Omental fat pad (tissue), 4 donors: ENCODE data around the gene SDK2. TPM values are rescaled to one million over a fixed set of nuclear protein-coding genes. Genes with fewer than 3 reads are reported as not detected.

Source experiments
- ATAC-seq: fragments of 150-250 bp; one replicate; pipeline ENCODE4 v1.9.1; 2016; ENCODE audit warnings: mild to moderate bottlenecking, moderate library complexity; ENCODE audit not compliant: low FRiP score
- DNase-seq: peaks from one replicate; pipeline ENCODE4 v3.0.0-alpha.2; 2019; ENCODE audit warnings: low spot score
- CTCF ChIP-seq, 3 donors: fragments of 450-650 bp; IDR thresholded peaks; one replicate each; pipeline ENCODE4 v1.5.1; 2016 to 2017; ENCODE audit warnings: antibody characterized with exemption in 3 of 3, mild to moderate bottlenecking in 3 of 3, moderate library complexity in 2 of 3
- total RNA-seq, 4 donors: library from RNA; depleted of rRNA; stranded (reverse); fragments of >200 nt; gene quantifications; one replicate each; pipeline ENCODE4 v1.1.0, GENCODE V29; 2016

The SDK2 gene
- total RNA-seq, 4 donors from 2014 or later: 0.46 to 1.4 (median 0.64) TPM

- TF ChIP-seq CTCF (IDR thresholded peaks at IDR 0.05): no peak
Measured at GRCh38 chr17:73342541-73343167, 301.6 kb downstream of the SDK2 start.

GRCh38 chr17:73342050-73342522, 302.2 kb downstream of the SDK2 start:
- TF ChIP-seq CTCF (IDR thresholded peaks at IDR 0.05): no peak
- DNase-seq (peak; percentile 52), ATAC-seq (peak; percentile 66)

More at GRCh38 chr17:73342541-73343167, 301.6 kb downstream of the SDK2 start:
- DNase-seq (no peak), ATAC-seq (peak; percentile 56)

GRCh38 chr17:73341350-73342049, 302.7 kb downstream of the SDK2 start:
- peak; percentile 4 for ATAC-seq
- no peak for TF ChIP-seq CTCF (IDR thresholded peaks at IDR 0.05)
- no peak for DNase-seq

- TF ChIP-seq CTCF (IDR thresholded peaks at IDR 0.05): no peak
- DNase-seq (peak; percentile 62), ATAC-seq (peak; percentile 82)
Measured at GRCh38 chr17:73340093-73340596, 304.1 kb downstream of the SDK2 start.

- ATAC-seq: no peak
- no peak for DNase-seq
- TF ChIP-seq CTCF (IDR thresholded peaks at IDR 0.05): no peak
Measured at GRCh38 chr17:73338566-73339197, 305.6 kb downstream of the SDK2 start.

- no peak for ATAC-seq
- DNase-seq: no peak
- no peak for TF ChIP-seq CTCF (IDR thresholded peaks at IDR 0.05)
Measured at GRCh38 chr17:73338050-73338521, 306.2 kb downstream of the SDK2 start.
